ENCODE data around the gene YIPF6. TPM values are rescaled to one million over a fixed set of nuclear protein-coding genes. Genes with fewer than 3 reads are reported as not detected.
"Not testable (repeated sequence)": the region's sequence is repeated elsewhere in the genome, so short reads cannot be mapped to it uniquely, and the experiment has no call there.

YIPF6 gene
- polyA plus RNA-seq, 1 donor (not counting 4 experiments of a cell fraction or from before 2014, with no cell fraction given): 20.2 TPM

GRCh38 chrX:68480969-68481368 lies 17.9 kb upstream of the YIPF6 start:
- dilution Hi-C loops (cut with MboI; ENCODE audit: extremely low pct_ligation_motif_present, low sequenced_read_pairs): no loop called here

GRCh38 chrX:68486198-68486597 lies 12.7 kb upstream of the YIPF6 start:
- H3K36me3 ChIP-seq (ENCODE audit: control insufficient read depth in 2 of 2, extremely low read depth in 1 of 2, insufficient read depth in 2 of 2, low read length in 2 of 2); DNase-seq (ENCODE audit: low read depth, low spot score); H3K79me2 ChIP-seq (ENCODE audit: control insufficient read depth, insufficient read depth, low read length); dilution Hi-C loops (cut with MboI; ENCODE audit: extremely low pct_ligation_motif_present, low sequenced_read_pairs); H3K4me1 ChIP-seq (ENCODE audit: control insufficient read depth, extremely low read depth, insufficient read depth, low read length); H3K27ac ChIP-seq (ENCODE audit: control insufficient read depth, insufficient read depth, low read length); H3K9ac ChIP-seq (ENCODE audit: control insufficient read depth, extremely low read depth, insufficient read depth, low read length); H3K9me3 ChIP-seq (ENCODE audit: control insufficient read depth, low read depth, low read length); H3K4me3 ChIP-seq (ENCODE audit: control insufficient read depth in 2 of 3, extremely low read depth in 1 of 3, insufficient read depth in 2 of 3, low read depth in 1 of 3, low read length in 3 of 3); H4K20me1 ChIP-seq (ENCODE audit: control insufficient read depth, extremely low read depth, insufficient read depth, low read length); H3K4me2 ChIP-seq (ENCODE audit: control insufficient read depth, extremely low read depth, insufficient read depth, low read depth, low read length); H3K9me1 ChIP-seq (ENCODE audit: control insufficient read depth, extremely low read depth, insufficient read depth, low read length); H3K27me3 ChIP-seq (ENCODE audit: control insufficient read depth, extremely low read depth, insufficient read depth, low read length); H2AFZ ChIP-seq (ENCODE audit: control insufficient read depth, low read length); FAIRE-seq: not testable (repeated sequence)

More at GRCh38 chrX:68480969-68481368, 17.9 kb upstream of the YIPF6 start:
- H3K4me1 ChIP-seq (ENCODE audit: control insufficient read depth, extremely low read depth, insufficient read depth, low read length): no peaks in the 10 kb centered on the region
- no peak overlapping the region for H3K27ac ChIP-seq (ENCODE audit: control insufficient read depth, insufficient read depth, low read length)
- TF ChIP-seq EZH2 (IDR thresholded peaks at IDR 0.05; ENCODE audit: low read length): no peak
- TF ChIP-seq CTCF (optimal IDR thresholded peaks at IDR 0.05 in 1 of 3, IDR thresholded peaks at IDR 0.05 in 1 of 3, conservative IDR thresholded peaks at IDR 0.05 in 1 of 3; ENCODE audit: extremely low read depth in 1 of 3, insufficient read depth in 2 of 3, low read length in 3 of 3): no peak
- DNase-seq (ENCODE audit: low read depth, low spot score): no peak
- no peak overlapping the region for H3K4me3 ChIP-seq (ENCODE audit: control insufficient read depth in 2 of 3, extremely low read depth in 1 of 3, insufficient read depth in 2 of 3, low read depth in 1 of 3, low read length in 3 of 3)
- no peaks in the 10 kb centered on the region for H3K79me2 ChIP-seq (ENCODE audit: control insufficient read depth, insufficient read depth, low read length)
- H4K20me1 ChIP-seq (ENCODE audit: control insufficient read depth, extremely low read depth, insufficient read depth, low read length): no peaks in the 10 kb centered on the region
- H2AFZ ChIP-seq (ENCODE audit: control insufficient read depth, low read length): no peak overlapping the region
- no peaks in the 10 kb centered on the region for H3K36me3 ChIP-seq (ENCODE audit: control insufficient read depth in 2 of 2, extremely low read depth in 1 of 2, insufficient read depth in 2 of 2, low read length in 2 of 2)
- H3K27me3 ChIP-seq (ENCODE audit: control insufficient read depth, extremely low read depth, insufficient read depth, low read length): no peaks in the 10 kb centered on the region
- no peak overlapping the region for H3K9ac ChIP-seq (ENCODE audit: control insufficient read depth, extremely low read depth, insufficient read depth, low read length)
- no peak for FAIRE-seq
- H3K4me2 ChIP-seq (ENCODE audit: control insufficient read depth, extremely low read depth, insufficient read depth, low read depth, low read length): no peak overlapping the region
- no peaks in the 10 kb centered on the region for H3K9me3 ChIP-seq (ENCODE audit: control insufficient read depth, low read depth, low read length)
- H3K9me1 ChIP-seq (ENCODE audit: control insufficient read depth, extremely low read depth, insufficient read depth, low read length): no peaks in the 10 kb centered on the region

- no peaks in the 10 kb centered on the region for H3K79me2 ChIP-seq (ENCODE audit: control insufficient read depth, insufficient read depth, low read length)
- no peak overlapping the region for H3K27ac ChIP-seq (ENCODE audit: control insufficient read depth, insufficient read depth, low read length)
Observed at GRCh38 chrX:68487254-68487653, 11.6 kb upstream of the YIPF6 start.

More at GRCh38 chrX:68487254-68487653, 11.6 kb upstream of the YIPF6 start:
- no peak overlapping the region for H3K9ac ChIP-seq (ENCODE audit: control insufficient read depth, extremely low read depth, insufficient read depth, low read length)
- no peaks in the 10 kb centered on the region for H3K27me3 ChIP-seq (ENCODE audit: control insufficient read depth, extremely low read depth, insufficient read depth, low read length)
- no peaks in the 10 kb centered on the region for H4K20me1 ChIP-seq (ENCODE audit: control insufficient read depth, extremely low read depth, insufficient read depth, low read length)
- no peak overlapping the region for H3K4me3 ChIP-seq (ENCODE audit: control insufficient read depth in 2 of 3, extremely low read depth in 1 of 3, insufficient read depth in 2 of 3, low read depth in 1 of 3, low read length in 3 of 3)
- dilution Hi-C loops (cut with MboI; ENCODE audit: extremely low pct_ligation_motif_present, low sequenced_read_pairs): no loop called here
- no peaks in the 10 kb centered on the region for H3K4me1 ChIP-seq (ENCODE audit: control insufficient read depth, extremely low read depth, insufficient read depth, low read length)
- no peak overlapping the region for H2AFZ ChIP-seq (ENCODE audit: control insufficient read depth, low read length)
- no peak overlapping the region for H3K4me2 ChIP-seq (ENCODE audit: control insufficient read depth, extremely low read depth, insufficient read depth, low read depth, low read length)
- H3K9me1 ChIP-seq (ENCODE audit: control insufficient read depth, extremely low read depth, insufficient read depth, low read length): no peaks in the 10 kb centered on the region
- DNase-seq (ENCODE audit: low read depth, low spot score) (no peak), FAIRE-seq (no peak)
- no peaks in the 10 kb centered on the region for H3K9me3 ChIP-seq (ENCODE audit: control insufficient read depth, low read depth, low read length)
- no peak for TF ChIP-seq EZH2 (IDR thresholded peaks at IDR 0.05; ENCODE audit: low read length)
- TF ChIP-seq CTCF (optimal IDR thresholded peaks at IDR 0.05 in 1 of 3, IDR thresholded peaks at IDR 0.05 in 1 of 3, conservative IDR thresholded peaks at IDR 0.05 in 1 of 3; ENCODE audit: extremely low read depth in 1 of 3, insufficient read depth in 2 of 3, low read length in 3 of 3): no peak
- H3K36me3 ChIP-seq (ENCODE audit: control insufficient read depth in 2 of 2, extremely low read depth in 1 of 2, insufficient read depth in 2 of 2, low read length in 2 of 2): no peaks in the 10 kb centered on the region
